Fibroblast of gingiva (primary cell): ENCODE data around the gene PDE9A.

Experiments used
- DNase-seq: peaks from one replicate; pipeline ENCODE4 v3.0.0-alpha.2; 2011; ENCODE audit warnings: low read depth

PDE9A gene

GRCh38 chr21:42672699-42673458, 19.5 kb downstream of the PDE9A start:
- DNase-seq = no peak

DNA sequence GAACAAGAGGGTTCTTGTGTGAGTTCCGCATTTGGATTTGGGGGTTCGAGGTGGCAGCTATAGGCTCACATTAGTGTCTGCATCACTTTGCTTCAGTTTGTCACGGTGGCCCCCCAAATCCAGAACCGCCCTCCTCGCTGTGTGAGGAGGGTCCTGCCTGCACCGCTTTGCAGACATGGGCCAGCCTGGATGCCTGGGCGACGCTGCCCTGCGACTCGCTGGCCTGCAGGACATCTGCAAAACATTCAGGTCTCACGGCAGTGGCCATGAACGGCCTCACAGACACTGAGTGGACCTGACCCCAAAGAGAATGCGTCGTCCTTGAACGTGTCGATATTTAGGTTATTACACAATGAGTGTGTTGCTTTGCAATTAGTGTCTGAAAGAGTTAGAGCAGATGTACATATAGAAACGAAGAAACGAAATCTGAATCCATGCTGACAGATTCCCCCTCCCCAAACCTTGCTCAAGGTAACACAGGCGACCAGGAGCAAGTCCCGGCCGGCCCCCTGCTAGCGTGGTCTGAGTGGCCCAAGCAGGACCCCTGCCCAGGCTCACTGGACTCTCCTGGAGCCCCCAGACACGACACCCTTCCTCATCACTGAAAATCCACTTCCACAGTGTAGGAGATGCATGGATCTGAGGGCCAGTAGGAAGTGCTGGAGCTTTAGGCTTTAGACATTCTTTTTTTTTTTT, 20.4 kb downstream of the PDE9A start:
- no peak for DNase-seq

GRCh38 chr21:42674351-42674940, 21.0 kb downstream of the PDE9A start:
- no peak for DNase-seq

- no peak for DNase-seq
These were observed 22.0 kb downstream of the PDE9A start for GRCh38 chr21:42675403-42675802.

DNA sequence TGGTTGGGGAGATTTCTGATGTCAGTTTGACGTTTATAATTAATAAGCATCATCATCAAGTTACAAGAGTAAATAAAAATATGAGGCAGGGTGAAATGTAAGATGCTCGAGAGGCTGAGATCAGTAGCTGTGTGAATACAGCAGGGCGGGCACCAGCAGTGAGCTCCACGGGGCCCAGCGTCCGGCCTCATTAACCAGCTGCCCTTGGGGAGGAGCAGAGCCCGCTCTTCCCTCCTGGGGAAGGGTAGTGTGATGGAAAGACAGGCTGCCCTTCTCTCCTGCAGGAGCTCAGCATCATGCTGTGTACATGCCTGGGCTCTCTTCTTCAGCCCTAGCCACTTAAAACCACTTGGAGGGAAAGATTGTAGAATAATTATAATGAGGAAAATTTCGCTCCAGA, 23.4 kb downstream of the PDE9A start:
- DNase-seq = no peak

- peak; percentile 33 for DNase-seq
These were observed 24.2 kb downstream of the PDE9A start for GRCh38 chr21:42677339-42678321.

DNA sequence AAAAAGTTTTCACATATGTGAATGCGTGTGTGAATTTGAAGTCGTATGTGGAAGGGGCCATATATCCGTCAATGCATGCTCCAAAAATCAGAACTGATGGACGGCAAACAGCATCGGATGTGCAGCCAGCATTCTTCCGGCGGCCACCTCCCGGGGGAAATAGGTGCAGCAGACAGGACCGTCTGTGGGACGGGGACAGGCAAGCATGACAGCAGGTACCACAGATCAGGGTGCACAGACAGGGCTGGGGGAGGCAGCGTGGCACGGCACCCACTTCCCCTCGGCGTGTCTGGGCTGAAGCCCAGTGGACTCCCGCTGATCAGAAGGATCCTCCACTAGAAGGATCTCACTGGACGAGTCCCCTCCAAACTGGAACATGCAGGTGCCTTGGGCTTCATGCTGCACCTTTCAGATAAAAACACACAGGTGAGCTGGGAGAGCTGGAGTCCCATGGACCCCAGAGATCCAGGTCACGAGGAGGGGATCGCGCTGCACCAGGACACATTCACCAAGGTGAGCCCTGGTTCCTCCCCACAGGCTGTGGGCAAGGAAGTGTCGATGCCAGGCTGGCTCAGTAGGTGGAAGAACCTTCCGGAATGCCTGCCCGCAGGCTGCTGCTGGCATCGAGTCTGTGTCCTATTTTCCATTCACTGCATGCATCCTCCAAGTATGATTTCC, 25.3 kb downstream of the PDE9A start:
- DNase-seq = no peak

GRCh38 chr21:42679319-42680057, 26.1 kb downstream of the PDE9A start:
- DNase-seq = no peak

DNA sequence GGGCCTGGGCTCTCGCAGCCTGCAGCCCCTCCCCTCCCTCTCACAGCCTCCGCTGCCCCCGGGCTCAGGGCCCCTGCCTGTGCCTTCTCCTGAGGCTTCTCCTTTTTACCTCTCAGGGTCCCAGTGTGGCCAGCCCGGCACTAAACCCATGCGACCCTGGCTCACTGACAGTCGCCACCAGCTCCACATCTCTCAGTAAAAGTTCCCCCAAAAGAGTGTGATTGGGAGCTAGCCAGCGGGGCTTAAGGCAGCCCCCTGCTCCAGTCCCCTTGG, 26.6 kb downstream of the PDE9A start:
- DNase-seq = no peak

DNA sequence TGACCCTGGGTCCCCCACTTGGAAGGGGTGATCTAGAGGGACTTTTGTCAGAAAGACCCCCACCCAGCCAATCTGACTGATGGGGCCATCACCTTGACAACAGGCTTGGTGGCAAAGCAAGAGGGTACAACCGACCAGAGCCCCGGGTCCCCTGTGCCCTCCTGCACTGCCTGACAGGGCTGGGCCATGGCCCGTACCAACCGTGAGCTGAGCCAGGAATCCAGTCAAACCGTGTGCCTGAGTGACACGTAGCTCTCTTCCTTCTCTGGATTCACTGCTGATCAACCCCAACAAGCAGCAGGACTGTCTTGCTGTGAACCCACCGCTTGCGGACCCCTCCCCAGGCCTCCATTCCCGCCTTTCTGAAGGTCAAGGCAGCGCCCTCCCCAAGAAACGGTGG, 27.0 kb downstream of the PDE9A start:
- no peak for DNase-seq

DNA sequence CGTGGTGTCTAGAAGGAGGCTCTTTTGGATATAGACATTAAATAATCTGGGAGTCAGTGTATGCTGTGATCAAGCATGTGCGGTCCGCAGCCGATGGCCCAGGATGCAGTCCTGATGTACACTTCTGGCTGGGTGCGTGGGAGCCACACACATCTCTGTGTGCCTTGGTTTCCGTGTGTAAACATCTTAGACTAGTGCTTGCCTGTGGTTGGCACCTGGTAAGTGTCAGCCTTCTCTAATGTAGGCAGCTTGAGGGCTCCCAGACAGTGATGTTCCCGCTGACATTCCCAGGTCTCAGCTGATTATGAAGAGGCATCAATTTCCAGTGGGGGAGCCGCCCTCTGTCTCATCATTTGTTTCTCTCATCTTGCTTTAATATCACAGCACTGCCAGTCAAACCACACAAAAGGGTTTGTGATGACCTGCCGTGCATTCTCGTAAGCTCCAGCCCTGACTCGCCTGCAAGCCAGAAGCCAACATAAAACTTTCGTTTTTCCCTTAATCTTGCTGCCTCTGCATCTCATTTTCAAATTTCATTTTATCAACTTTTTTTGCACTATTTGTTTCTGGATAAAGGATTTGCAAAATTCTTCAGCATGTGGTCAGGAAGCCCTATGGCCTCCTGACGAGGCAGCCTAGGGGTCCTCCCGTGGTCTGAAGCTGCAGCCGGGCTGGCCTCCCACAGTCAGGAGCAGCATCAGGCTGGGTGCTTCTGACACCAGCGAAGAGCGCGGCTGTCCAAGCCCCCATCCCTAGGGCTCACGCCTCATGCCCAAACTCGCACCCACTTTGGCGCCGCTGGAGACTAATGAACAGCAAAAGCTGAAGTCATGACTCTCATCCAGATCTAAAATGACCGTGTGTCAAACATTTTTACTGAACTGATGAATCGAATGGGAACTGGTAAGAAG, 28.1 kb downstream of the PDE9A start:
- no peak for DNase-seq

- DNase-seq = no peak
These were observed 29.3 kb downstream of the PDE9A start for GRCh38 chr21:42682661-42683210.

- no peak for DNase-seq
These were observed 30.1 kb downstream of the PDE9A start for GRCh38 chr21:42683371-42684108.

DNA sequence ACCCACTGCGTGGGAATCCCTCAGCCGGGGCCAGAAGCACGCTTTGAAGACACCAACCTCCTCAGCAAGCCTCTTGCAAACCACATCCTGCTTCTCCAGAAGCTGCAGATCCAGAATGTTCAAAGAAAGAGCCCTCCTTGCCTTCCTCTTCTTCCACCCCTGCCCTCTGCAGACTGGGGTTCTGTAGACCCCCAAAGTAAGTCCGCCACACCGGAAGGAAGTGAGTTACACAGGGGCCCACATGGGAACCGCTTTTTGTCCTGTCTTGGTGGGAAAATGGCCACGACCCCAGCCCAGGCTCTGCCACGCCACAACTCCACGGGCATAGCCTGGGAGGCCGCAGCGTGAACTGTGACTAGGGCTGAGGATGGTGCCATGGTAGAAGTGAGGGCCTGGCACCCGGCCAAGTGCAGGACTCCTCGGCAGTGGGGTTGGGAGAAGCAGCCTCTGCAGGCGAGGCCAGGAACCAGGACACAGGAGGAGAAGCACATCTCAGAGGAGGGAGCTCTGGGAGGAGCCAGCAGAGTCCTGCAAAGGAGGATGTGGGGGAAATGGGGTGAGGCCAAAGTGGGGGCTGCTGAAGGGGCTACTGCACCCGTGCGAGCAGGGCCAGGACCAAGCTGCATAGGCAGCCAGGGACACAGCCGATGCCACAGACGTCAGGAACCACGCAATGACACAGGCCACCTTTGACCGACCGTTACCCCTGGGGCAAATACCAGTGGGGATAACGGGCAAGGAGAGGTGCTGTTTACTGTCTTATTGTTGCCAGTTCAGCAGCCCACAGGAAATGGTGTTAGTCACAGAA, 30.9 kb downstream of the PDE9A start:
- DNase-seq = peak; percentile 31

- DNase-seq = peak; percentile 8
These were observed 31.6 kb downstream of the PDE9A start for GRCh38 chr21:42685036-42685435.

- no peak for DNase-seq
These were observed 32.6 kb downstream of the PDE9A start for GRCh38 chr21:42685954-42686500.

GRCh38 chr21:42687796-42688195, 34.4 kb downstream of the PDE9A start:
- DNase-seq = no peak
